ENCODE data around the gene MTHFD1L.

Gene MTHFD1L

DNA sequence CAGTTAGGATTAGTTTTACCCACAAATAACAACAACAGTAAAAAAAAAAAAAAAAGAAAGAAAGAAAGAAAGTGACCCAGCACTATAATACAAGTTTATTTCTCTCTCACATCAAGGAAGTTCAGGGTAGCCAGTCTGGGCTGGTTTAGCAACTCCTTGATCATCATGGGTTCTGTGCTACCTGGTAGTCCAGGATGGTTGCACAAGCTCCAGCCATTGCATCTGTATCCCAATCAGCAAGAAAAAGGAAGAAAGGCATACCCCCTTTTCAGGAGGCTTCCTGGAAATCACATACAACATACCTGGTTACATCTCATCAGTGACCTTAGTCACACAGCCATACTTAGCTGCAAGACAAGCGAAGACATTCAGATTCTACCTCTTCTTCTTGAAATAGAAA is 128.5 kb downstream of the MTHFD1L start:
- DNase-seq: no peak

DNA sequence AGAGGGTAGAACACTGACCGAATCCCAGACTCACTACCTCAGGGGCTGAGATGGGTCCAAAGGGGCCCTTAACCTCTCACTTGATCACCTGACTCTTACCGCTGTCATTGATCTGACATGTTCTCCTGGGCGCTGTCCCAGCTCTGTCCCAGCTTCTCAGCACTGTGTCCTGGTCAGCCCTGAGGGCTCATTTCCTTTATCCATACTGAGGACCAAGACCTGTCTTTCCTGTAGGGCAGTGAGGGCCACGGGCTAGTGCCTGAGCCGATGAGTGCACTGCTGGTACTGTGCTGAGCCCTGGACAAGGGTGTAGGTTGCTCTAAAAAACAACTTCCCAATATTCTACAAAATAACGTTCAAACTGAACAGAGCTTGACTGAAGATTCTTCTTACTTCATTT is 131.5 kb downstream of the MTHFD1L start:
- no peak for DNase-seq

DNA sequence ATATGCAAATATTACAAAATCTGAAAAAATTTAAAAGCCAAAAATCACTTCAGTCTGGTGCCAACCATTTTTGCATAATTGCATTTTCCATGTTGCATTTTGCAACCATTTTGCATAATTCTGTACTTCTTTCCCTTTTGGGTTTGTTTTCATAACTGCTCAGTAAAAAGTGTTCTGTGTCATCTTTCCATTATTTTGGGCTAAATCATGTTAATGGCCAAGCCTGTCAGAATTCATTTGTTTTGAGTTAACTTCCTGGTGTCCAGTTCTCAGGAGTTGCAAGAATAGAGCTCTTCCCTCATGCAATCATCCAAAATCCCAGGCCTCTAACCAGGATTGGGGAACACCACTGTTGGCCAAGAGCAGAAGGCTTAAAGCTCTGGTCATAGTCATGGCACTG is 133.6 kb downstream of the MTHFD1L start:
- no peak for DNase-seq

DNA sequence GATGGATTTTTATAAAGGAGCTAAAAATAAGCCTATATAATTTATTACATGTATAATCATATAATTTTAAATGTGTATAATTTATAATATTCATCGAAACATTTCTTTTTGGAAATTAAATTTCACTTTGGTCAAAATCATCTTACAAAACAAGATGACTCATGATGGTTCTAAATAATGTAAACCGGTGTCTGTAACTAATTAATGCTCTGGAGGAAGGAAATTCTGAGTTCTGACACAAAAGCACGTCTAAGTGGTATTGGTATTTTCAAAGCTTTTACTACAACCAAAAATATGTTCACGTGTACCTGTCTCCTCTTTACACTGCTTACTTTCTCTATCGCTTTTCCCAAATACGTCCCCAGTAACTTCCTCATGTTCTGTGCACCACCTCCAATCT is 134.1 kb downstream of the MTHFD1L start:
- DNase-seq: no peak

DNA sequence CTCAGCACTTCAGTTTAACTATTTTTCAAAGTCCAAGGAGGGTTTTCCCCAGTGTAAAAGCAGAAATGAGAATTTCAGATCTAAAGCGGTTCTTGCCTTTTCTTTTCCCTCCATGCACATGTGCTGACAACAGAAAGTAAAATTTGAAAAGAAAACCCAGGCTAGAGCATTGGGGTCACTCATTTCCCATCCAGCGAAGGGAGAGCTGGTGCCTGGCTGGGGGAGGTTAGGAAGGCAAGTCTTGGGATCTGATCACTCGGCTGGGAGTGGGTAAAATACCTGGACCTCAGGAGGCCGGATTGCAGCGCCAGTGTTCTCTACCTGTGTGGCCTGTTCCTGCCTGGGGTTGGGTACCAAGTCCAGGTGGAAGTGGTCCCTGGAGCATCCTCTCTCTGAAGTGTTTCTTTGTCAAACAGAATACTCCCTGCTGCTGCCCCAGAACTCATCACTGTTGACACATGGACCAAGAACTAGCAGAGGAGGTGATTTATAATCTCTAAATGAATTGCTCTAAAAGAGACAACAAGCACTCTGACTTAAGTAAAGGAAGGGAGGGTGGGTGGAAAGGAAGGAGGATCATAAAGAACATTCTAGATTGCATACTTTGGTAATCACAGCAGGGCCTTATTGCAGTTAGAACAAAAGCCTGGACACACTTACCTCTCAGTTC is 136.0 kb downstream of the MTHFD1L start:
- no peak for DNase-seq

DNA sequence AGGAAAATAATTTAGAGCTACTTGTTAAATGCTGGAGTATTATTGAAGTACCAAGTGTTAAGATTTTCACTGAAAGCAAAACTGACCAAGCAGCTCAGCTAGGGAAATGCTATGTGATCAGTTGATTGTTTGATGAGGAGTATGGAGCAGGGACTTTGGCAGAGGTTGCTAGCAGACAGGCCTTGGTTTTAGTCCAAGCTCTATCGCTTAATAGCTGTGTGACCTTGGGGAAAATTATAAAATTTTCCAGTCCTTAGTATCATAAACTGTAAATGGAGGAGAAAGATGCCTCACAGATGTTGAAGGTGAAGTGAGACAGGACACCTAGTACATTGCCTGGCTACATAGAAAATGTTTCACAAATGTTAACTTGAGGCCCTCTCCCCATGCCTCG is 136.6 kb downstream of the MTHFD1L start:
- DNase-seq: no peak

DNA sequence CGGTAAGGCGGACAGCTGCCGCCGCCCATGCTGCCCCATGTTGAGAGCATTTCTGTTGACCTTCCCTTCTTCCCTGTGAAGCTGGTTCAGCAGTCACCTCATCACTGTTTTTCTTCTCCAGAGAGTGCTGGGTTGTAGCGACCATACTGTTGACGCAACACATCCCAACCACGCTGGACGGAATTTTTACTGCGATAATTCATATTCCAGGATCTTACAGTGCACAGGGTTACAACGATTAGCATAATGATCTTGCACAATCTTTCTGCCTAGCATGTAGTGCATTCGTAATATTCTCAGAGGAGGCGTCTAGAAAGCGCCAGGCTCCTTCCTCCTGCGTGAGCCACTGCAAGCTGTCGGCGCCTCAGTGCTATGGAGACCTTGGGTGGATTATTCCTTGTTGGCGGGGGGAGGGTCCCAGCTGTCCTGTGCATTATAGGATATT is 137.0 kb downstream of the MTHFD1L start:
- no peak for DNase-seq

DNA sequence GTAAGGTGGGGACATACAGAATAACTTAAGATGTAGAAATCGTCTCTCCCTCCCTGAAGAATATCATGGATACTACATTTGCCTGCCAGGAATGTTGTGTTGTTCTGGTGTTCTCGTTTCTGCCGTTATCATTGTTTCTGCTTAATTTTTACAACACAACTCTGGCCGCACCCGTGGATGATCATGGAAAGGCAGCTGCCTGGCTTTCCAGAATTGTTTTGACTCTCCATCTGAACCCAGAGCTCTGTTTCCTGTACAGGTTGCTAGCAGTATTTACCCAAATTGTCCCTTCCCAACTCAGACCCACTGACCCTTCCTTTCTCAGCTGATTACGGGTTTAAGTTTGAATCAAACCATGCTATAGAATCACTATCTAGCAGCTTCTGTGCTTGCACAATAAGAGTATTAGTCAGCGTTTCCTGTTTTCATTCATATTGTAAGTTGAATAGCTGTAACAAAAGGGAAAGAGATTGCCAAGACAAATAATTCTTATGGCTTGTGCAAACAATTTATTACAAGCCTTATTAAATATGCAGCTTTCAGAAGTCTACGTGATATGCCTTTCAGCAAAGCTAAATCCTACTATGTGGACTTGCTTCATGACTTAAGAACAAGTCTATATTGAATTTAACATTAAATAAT is 139.0 kb downstream of the MTHFD1L start:
- DNase-seq: peak; percentile 88

DNA sequence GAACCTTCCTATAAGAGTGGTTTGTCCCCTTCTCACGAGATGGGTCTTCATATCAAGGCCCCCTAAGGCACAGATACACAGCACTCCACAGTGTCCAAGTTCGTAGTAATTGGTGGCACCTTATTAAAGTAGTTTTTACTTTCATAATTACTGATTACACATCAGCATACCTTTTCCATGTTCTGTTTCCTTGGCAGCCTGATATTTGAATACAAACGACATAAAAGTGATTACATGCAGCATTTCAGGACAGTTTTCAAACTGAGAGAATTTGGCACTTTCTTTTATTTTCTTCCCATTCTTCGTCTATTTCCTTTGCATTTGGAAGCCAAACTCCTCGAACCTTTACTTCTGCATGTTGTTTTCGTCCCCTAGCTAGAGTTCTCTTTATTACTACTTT is 139.7 kb downstream of the MTHFD1L start:
- DNase-seq: no peak

DNA sequence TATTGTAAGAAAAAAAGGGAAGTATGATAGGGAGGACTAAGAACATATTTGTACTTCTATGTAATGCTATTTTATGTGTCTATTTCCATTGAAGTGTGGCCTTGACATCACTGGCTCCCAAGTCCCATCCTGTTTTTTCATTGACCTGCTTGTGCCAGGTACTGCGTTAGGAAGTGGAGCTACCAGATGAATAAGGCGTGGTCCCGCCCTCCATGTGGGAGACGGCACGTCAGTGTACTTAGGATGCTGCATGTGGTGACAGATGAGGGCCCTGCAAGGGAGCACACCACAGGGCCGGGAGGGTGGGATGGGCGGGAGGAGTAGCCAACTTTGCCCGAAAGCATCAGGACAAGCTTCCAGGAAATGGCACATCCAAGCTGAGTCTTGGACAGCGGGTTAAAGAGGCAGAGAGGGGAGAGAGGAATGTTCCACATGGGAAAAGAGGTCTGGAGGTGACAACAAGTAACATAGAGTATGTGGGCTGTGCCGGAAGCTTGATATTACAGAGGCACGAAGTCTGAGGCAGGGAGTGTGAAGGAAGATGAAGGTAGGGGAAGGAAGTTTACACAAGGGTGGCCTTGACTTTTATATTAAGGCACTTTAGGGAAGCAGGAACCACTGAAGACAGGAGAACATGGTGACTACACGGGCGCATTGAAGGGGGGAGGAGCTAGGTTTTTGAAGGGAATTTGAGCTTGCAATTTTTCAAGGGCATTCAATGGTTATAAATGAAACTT is 140.6 kb downstream of the MTHFD1L start:
- no peak for DNase-seq

DNA sequence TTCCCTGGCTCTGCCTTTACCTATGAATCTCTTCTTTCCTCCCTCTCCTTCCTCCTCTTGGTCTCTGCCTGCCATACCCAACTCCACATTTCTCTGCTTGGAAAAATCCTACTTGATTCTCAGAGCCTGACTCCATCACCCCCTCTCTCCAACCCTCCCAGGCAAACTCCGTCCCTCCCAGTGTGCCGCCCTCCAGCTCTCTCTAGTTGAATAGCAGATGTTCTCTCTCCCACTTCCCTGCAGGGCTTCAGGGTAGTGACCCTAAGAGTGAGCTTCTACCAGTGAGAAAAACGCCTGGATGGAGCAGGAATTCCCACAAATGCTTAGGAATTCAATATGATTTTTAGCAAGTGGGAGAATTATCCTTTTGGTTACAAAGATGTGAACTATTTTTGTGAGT is 141.6 kb downstream of the MTHFD1L start:
- no peak for DNase-seq

DNA sequence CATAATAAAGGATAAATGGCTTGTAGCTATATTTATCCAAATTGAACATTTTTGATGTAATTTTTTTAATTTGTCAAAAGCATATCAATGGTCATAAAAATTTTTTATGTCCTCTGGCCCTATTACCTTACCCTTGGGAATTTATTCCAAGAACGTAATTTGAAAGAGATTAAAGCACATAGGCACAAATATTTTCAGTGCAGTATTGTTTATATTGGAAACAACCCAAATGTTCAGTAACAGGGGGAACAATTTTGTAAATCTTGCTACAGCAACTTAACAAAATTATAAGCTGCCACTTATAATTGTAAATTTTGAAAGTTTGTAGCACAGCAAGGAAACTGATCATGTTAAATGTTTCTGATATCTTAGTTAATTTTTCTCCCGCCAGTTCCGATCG is 142.4 kb downstream of the MTHFD1L start:
- no peak for DNase-seq

DNA sequence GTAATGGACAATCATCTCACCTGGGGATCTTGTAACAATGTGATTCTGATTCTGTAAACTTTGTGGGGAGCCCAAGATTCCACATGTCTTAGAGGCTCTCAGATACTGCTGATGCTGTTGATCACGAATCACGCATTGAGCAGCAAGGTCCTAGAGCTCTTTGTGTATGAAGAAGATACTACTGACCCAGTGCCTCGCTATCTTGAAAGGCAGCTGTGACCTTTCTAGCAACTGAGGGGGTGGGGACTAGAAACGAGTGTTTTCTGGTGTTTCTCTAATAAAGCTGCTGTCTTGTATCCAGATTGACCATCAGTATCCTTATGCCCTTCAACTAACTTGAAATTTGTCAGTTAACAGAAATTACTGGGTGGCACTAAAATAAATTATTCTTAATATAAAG is 142.9 kb downstream of the MTHFD1L start:
- DNase-seq: no peak

DNA sequence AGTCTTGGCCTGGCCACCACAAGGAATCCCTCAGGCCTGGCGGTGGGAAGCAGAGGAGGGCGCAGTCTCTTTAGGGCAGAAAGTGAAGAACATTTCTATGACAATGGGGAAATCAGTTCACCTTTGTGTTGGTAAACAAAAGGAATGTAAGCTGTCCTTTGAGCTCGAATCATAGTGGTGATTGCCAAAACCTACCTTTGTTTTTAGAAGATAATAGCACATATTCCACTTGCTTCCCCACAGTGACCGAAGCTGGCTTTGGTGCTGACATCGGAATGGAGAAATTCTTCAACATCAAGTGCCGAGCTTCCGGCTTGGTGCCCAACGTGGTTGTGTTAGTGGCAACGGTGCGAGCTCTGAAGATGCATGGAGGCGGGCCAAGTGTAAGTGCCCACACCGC is 144.1 kb downstream of the MTHFD1L start:
- DNase-seq: no peak

DNA sequence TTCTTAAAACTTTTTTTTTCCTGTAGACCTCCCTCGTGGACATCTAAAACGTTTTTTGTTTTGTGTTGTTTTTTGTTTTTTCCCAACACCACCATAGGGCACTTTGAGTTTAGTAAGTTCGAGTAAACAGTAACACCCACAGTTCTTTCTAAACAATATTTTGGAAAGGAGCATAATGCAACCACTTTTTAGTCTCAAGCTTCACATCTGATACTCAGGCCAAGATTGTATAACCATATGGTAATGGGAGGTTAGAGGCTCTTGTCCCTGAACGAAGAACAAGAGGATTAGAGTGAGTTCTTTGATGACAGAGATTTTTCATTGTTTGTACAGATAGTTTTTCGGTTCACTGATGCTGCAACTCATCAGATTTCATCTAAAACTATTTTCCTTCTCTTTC is 144.6 kb downstream of the MTHFD1L start:
- no peak for DNase-seq

DNA sequence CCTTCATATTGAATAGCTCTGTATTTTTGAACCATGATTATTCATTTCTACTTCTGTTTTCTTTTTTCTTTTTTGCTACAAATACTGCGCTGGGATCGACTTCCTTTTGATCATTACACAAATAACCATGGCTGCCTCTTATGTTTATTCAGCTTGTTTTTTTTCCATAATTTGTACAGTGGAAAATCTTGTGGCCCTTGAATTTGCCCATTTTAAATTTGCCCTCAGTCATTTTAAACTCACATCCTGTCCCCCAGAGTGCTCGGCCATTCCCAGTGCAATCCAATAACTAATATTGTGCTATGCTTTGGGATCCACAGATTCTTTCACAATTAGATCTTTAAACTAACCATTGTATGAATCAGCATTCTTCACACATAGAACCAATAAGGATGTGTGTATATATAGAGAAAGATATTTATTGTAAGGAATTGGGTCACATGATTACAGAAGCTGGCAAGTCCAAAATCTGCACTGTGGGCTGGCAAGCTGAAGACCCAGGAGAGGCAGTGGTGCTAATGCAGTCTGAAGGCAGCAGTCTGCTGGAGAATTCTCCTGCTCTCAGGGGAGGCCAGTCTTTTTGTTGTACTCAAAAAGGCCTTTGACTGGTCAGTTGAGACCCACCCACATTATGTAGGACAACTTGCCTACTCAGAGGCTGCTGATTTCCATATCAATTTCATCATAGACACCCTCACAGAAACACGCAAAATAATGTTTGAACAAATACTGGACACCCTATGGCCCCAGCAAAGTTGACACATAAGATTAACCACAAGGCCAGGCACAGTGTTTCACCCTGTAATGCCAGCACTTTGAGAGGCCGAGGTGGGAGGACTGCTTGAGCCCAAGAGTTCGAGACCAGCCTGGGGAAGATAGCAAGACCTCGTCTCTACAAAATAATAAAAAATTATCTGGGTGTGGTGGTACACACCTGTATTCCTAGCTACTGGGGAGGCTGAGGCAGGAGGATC is 147.1 kb downstream of the MTHFD1L start:
- peak; percentile 62 for DNase-seq

DNA sequence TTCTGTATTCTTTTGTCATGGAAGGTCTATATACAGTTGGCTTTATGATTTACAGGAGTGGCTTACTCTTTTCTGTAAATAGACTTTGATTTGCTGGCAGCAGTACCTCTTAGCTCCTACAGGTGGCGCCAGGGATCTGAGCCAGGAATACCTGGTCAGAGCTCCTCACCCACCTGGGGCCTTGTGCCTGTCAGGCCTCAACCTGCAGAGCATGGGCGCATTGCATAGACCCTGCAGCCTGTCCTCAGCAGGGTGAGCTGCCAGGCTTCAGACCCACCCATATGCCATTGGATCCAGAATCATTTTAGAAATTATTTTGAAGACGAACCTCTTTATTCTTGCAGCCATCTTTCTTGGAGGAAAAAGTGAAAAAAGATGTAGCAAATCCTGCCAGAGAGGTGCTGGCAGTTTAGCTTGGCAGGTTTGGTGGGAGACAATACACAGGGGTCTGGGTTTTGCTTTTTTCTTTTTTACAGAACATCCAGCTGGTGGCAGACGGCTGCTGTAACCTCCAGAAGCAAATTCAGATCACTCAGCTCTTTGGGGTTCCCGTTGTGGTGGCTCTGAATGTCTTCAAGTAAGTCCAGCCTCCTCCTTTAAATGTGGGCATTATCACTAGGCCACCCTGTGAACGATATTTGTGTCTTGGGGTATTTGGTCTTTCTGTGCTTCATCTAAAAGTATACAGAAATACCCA is 149.1 kb downstream of the MTHFD1L start:
- peak; percentile 60 for DNase-seq

DNA sequence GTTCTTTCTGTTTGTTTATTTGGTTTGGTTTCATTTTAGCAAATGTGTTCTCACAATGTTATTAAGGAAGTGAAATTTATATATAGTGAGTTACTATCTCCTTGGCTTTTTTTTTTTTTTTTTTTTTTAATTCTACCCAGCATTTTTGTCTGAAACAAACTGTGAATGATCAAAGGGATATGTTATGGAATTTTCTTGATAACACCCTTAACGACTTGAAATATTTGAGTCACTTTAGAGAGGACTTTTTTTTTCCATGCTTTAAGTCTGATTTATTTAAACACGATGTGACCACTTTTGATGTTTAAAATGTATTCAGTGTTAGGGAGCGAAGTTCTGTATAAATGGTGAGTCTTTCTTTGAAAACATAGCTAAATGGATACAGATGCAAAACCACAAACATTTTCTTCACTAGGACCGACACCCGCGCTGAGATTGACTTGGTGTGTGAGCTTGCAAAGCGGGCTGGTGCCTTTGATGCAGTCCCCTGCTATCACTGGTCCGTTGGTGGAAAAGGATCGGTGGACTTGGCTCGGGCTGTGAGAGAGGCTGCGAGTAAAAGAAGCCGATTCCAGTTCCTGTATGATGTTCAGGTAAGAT is 149.7 kb downstream of the MTHFD1L start:
- DNase-seq: no peak

DNA sequence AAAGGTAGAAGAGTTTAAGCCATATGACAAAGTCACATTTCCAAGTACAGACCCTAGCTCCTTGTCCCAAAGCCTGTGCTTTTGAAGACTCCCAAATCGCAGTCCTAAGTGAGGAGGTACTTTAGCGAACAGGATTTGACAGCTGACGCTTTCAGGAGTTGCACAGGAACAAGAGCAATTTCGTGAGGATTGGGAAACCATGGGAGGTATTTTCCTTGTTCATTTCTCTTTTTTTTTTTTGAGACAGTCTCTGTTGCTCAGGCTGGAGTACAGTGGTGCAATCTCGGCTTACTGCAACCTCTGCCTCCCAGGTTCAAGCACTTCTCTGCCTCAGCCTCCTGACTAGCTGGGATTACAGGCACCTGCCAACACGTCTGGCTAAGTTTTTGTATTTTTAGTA is 150.6 kb downstream of the MTHFD1L start:
- DNase-seq: no peak

DNA sequence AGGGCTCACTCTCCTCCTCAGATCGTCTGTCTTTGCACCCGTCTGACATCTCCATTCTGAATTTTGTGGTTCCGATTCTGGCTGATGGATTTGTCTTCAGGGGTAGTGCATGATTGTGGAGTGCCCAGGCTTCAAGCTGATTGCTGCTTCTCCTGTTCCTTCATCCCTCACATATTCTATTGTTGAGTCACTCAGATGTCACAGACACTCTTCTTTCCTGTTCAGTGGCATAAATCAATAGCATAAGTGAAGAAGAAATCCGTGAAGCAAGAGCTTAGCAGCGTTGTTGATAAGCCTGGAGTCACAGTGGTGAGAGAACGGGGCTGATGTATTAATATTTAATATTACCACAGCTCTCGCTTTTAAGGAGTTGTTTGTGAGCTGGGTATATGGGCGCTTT is 152.5 kb downstream of the MTHFD1L start:
- peak; percentile 49 for DNase-seq

DNA sequence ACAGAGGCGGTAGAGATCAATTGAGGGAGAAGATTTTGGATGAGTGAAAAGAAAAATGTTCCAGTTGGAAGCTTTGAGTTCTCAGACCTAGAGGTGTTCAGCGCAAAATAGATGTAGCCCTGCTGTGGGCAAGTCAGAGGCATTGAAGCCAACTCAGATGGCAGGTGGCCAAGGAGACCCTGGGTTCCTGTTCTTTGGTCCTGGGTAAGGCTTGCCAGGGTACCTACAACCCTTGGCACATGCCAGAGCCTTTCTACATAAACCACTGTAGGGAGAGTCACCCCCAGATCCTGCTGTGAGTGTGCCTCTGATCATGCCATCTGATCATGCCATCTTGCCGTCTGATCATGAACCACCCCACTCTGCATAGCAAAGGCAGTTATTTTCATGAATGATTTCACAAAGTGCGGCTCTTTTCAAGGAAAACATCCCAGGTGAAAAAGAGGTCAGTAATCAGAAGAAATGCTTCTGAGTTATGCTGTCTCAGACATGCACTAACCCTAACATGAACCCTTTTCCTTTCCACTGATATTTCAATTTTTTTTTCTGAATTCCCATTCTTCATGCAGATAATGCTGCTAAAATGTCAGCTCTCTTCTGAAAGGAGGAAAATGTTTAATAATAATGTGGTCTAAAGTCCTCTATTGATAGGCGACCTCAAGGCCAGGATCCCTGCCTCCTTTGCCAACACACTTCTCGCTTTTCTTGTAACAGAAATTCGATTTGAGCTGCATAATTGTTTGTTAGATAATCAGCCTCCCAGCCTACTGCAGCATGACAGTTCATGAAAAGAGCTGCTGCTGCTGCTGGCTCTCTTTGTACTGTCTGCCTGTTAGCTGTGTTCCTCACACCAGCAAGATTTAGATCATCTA is 153.6 kb downstream of the MTHFD1L start:
- no peak for DNase-seq
